Right lobe of liver (tissue), 4 donors: Measurements from ENCODE around the gene TTC23.

Experiments used
- POLR2A ChIP-seq: fragments of 450-650 bp; IDR thresholded peaks from one replicate; pipeline ENCODE4 v1.6.1; 2017; ENCODE audit warnings: antibody characterized with exemption, mild to moderate bottlenecking
- TF ChIP-seq, protein P1 (sequence below), 4 donors: fragments of 200-600 bp in 3 of 4; fragments of 450-650 bp in 1 of 4; IDR thresholded peaks; one replicate each; pipeline versions ENCODE4 v1.5.1 to v1.8.0; 2016 to 2022; ENCODE audit warnings: antibody characterized with exemption in 4 of 4, mild to moderate bottlenecking in 2 of 4
- donor health status: DM: no; HTN: no; CAD: no.
- donor health status: DM: no; HTN: no; CAD: no.
- donor health status: DM: no; HTN: yes; CAD: no.

DNA sequence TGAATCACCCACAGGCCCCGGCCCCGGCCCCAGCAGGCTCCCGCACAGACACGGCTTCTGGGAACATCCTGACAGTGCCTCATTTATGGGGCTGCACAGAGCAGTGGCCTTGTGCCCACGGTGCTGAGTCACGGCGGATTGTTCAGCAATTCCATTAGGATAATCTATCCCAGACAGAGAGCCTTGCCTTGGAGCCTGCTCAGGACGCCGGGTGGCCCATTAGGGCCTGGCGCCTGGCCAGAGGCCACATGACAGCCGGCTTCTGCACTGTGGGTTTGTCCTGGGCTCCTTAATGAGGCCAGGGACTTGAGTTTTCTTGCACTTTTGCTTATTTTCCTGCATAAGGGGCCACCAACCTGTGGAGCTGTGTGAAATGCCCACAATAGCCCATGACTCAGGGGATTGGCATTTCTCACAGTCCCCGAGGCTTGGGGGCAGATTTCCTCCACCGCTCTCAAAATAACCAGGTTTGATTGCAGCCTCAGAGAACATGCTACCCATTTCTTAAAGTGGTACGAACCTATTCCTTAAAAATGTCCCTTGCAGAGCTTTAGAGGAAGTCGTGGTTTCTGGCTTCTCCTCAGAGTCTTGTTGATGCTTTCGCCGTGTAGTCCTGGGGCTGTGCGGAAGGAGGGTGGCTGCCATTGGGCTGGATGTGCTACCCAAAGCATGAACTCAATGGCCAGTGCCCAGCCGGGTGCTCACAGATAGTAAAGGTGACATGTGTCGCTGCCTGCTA lies 125.5 kb downstream of the TTC23 start:
- TF ChIP-seq, protein P1, sequence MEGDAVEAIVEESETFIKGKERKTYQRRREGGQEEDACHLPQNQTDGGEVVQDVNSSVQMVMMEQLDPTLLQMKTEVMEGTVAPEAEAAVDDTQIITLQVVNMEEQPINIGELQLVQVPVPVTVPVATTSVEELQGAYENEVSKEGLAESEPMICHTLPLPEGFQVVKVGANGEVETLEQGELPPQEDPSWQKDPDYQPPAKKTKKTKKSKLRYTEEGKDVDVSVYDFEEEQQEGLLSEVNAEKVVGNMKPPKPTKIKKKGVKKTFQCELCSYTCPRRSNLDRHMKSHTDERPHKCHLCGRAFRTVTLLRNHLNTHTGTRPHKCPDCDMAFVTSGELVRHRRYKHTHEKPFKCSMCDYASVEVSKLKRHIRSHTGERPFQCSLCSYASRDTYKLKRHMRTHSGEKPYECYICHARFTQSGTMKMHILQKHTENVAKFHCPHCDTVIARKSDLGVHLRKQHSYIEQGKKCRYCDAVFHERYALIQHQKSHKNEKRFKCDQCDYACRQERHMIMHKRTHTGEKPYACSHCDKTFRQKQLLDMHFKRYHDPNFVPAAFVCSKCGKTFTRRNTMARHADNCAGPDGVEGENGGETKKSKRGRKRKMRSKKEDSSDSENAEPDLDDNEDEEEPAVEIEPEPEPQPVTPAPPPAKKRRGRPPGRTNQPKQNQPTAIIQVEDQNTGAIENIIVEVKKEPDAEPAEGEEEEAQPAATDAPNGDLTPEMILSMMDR (IDR thresholded peaks at IDR 0.05): no peak
- TF ChIP-seq POLR2A: no peak
